GM13977 (cell line): Measurements from ENCODE around the gene RALGPS2.
"Not testable (repeated sequence)": the region's sequence is repeated elsewhere in the genome, so short reads cannot be mapped to it uniquely, and the experiment has no call there.

Experiments used
- DNase-seq: peaks from one replicate; pipeline ENCODE4 v3.0.0; 2012; ENCODE audit warnings: low spot score
- CTCF ChIP-seq: IDR thresholded peaks from 2 replicates; pipeline ENCODE4 v1.5.1; 2012; ENCODE audit warnings: mild to moderate bottlenecking, control low read depth; ENCODE audit not compliant: insufficient read depth; ENCODE audit errors: extremely low read depth, missing control alignments
- in situ Hi-C: fragments of 300-500 bp; cut with MboI; formaldehyde crosslinking; loops from one replicate; pipeline ENCODE4 v1.12.0; 2022; ENCODE audit warnings: low sequenced_read_pairs, low pct_unique_long_range_greater_than_20kb, mixed read lengths, inconsistent platforms; ENCODE audit not compliant: unreplicated experiment

RALGPS2 gene

GRCh38 chr1:178944729-178945128 lies 219.7 kb downstream of the RALGPS2 start:
- TF ChIP-seq CTCF: no peak
- DNase-seq: no peak
- in situ Hi-C loops: no loop called here

GRCh38 chr1:178945763-178946266 lies 220.8 kb downstream of the RALGPS2 start:
- TF ChIP-seq CTCF: no peak
- no peak for DNase-seq
- in situ Hi-C loops: no loop called here

- DNase-seq: no peak
- TF ChIP-seq CTCF: no peak
- in situ Hi-C loops: no loop called here
Observed at GRCh38 chr1:178946416-178946815, 221.4 kb downstream of the RALGPS2 start.

GRCh38 chr1:178946855-178947676 lies 222.0 kb downstream of the RALGPS2 start:
- no peak for TF ChIP-seq CTCF
- in situ Hi-C loops: no loop called here
- no peak for DNase-seq

- in situ Hi-C loops: no loop called here
- DNase-seq: no peak
- TF ChIP-seq CTCF: no peak
Observed at GRCh38 chr1:178947677-178947981, 222.6 kb downstream of the RALGPS2 start.

GRCh38 chr1:178948676-178949075 lies 223.6 kb downstream of the RALGPS2 start:
- DNase-seq: no peak
- no peak for TF ChIP-seq CTCF
- in situ Hi-C loops: no loop called here

- DNase-seq, in situ Hi-C loops: not testable (repeated sequence)
Observed at GRCh38 chr1:178949866-178950265, 224.8 kb downstream of the RALGPS2 start.
